HCT116 (cell line): Measurements from ENCODE around the gene TFCP2. TPM values are rescaled to one million over a fixed set of nuclear protein-coding genes. Genes with fewer than 3 reads are reported as not detected.

Source experiments
- ATAC-seq: fragments of 200-7000 bp; cut with Tn5 transposase; 2 replicates; pipeline ENCODE4 v1.9.1; 2020; ENCODE audit warnings: mild to moderate bottlenecking, moderate library complexity
- BruUV-seq: library from RNA; stranded (reverse); fragments of 400-500 nt; replicated peaks from 2 replicates; lab custom pipeline; 2021; lab: Mats Ljungman, UMichigan
- CTCF ChIA-PET: fragments of 300-600 bp; sonication (Branson Sonifier 250); formaldehyde crosslinking; loops from one replicate; lab custom pipeline; 2021; ENCODE audit warnings: antibody characterized with exemption; lab: Charles Lee
- POLR2A ChIA-PET: fragments of 300-600, 350-600 bp; sonication (Branson Sonifier 250); formaldehyde crosslinking; loops from one replicate; lab custom pipeline; 2021; ENCODE audit warnings: antibody characterized with exemption; lab: Charles Lee
- RAD21 ChIA-PET, 2 experiments: fragments of 300-600 bp; sonication (Branson Sonifier 250); formaldehyde crosslinking; loops; one replicate each; lab custom pipeline; 2023; ENCODE audit warnings: low total read pairs in 2 of 2; ENCODE audit not compliant: uncharacterized antibody in 2 of 2, unreplicated experiment in 2 of 2, low non-redundant PET in 1 of 2; lab: Charles Lee
- DNase-seq: peaks from one replicate; pipeline ENCODE4 v3.0.0-alpha.2; 2010; ENCODE audit warnings: low read depth, low spot score
- H2AFZ ChIP-seq: fragments of 200-600 bp; shearing (Covaris generic), sonication (generic); 2 replicates; pipeline ENCODE4 v1.6.1; 2017; ENCODE audit warnings: low read depth, mixed run types, mixed read lengths, antibody characterized with exemption, low read length; ENCODE audit not compliant: poor library complexity, severe bottlenecking
- H3K27ac ChIP-seq: 2 replicates; pipeline ENCODE4 v1.5.1; 2012; ENCODE audit warnings: low read depth, low read length
- H3K27me3 ChIP-seq: fragments of 200-600 bp; sonication (generic); 2 replicates; pipeline ENCODE4 v1.6.1; 2016; ENCODE audit warnings: mixed run types, low read length, mixed read lengths; ENCODE audit not compliant: insufficient read depth
- H3K36me3 ChIP-seq, 2 experiments: fragments of 200-500 bp in 1 of 2; fragments of 200-600 bp in 1 of 2; sonication (Bioruptor generic) in 1 of 2; sonication (generic) in 1 of 2; 2 replicates each; pipeline versions ENCODE4 v1.5.1 to v1.6.1; 2014 to 2016; ENCODE audit warnings: low read length in 2 of 2, inconsistent platforms in 1 of 2, mixed read lengths in 1 of 2, mixed run types in 1 of 2; ENCODE audit not compliant: insufficient read depth in 2 of 2, control insufficient read depth in 1 of 2
- H3K4me1 ChIP-seq, 2 experiments: fragments of 200-600 bp in 1 of 2; sonication (generic) in 1 of 2; 2 replicates each; pipeline versions ENCODE4 v1.5.1 to v1.6.1; 2012 to 2017; ENCODE audit warnings: low read length in 2 of 2, inconsistent platforms in 1 of 2, mild to moderate bottlenecking in 1 of 2, mixed read lengths in 1 of 2, mixed run types in 1 of 2, moderate library complexity in 1 of 2; ENCODE audit not compliant: insufficient read depth in 2 of 2, control insufficient read depth in 1 of 2
- H3K4me2 ChIP-seq: fragments of 200-600 bp; sonication (generic); 2 replicates; pipeline ENCODE4 v1.6.1; 2017; ENCODE audit warnings: mixed run types, low read length, mixed read lengths
- H3K4me3 ChIP-seq, 2 experiments: fragments of 200-600 bp in 1 of 2; sonication (generic) in 1 of 2; replicated peaks in 1 of 2; 2 replicates each; pipeline ENCODE4 v1.5.1; 2011 to 2016; ENCODE audit warnings: low read length in 2 of 2, control low read depth in 1 of 2, low read depth in 1 of 2, mild to moderate bottlenecking in 1 of 2, mixed read lengths in 1 of 2, mixed run types in 1 of 2
- H3K79me2 ChIP-seq: fragments of 200-600 bp; sonication (generic); 2 replicates; pipeline ENCODE4 v1.6.1; 2017; ENCODE audit warnings: mild to moderate bottlenecking, mixed run types, low read length, moderate library complexity, mixed read lengths; ENCODE audit not compliant: insufficient read depth
- H3K9ac ChIP-seq: fragments of 200-600 bp; sonication (generic); 2 replicates; pipeline ENCODE4 v1.6.1; 2016; ENCODE audit warnings: low read length, mixed read lengths
- H3K9me2 ChIP-seq: fragments of 200-600 bp; sonication (generic), shearing (Covaris generic); 2 replicates; pipeline ENCODE4 v1.6.1; 2017; ENCODE audit warnings: mixed run types, mild to moderate bottlenecking, moderate library complexity; ENCODE audit not compliant: insufficient read depth
- H3K9me3 ChIP-seq, 2 experiments: fragments of 200-500 bp in 1 of 2; fragments of 200-600 bp in 1 of 2; sonication (Bioruptor generic) in 1 of 2; sonication (generic) in 1 of 2; 2 replicates each; pipeline ENCODE4 v1.6.1; 2014 to 2017; ENCODE audit warnings: low read length in 2 of 2, mixed read lengths in 2 of 2, inconsistent platforms in 1 of 2, low read depth in 1 of 2, mild to moderate bottlenecking in 1 of 2, mixed run types in 1 of 2, moderate library complexity in 1 of 2; ENCODE audit not compliant: control insufficient read depth in 1 of 2, insufficient read depth in 1 of 2
- H4K20me1 ChIP-seq: fragments of 200-600 bp; sonication (generic), shearing (Covaris generic); 2 replicates; pipeline ENCODE4 v1.6.1; 2017; ENCODE audit warnings: mixed run types, mild to moderate bottlenecking, moderate library complexity; ENCODE audit not compliant: insufficient read depth
- CEBPB ChIP-seq: IDR thresholded peaks from 2 replicates; pipeline ENCODE4 v1.6.1; 2012; ENCODE audit warnings: low read depth
- ELF1 ChIP-seq: IDR thresholded peaks from 2 replicates; pipeline ENCODE4 v1.6.1; 2012; ENCODE audit warnings: low read depth, borderline replicate concordance
- EZH2phosphoT487 ChIP-seq: fragments of 200-600 bp; IDR thresholded peaks from 2 replicates; pipeline ENCODE4 v1.6.1; 2018; ENCODE audit warnings: antibody characterized with exemption, borderline replicate concordance
- FOSL1 ChIP-seq: IDR thresholded peaks from 2 replicates; pipeline ENCODE4 v1.6.1; 2012; ENCODE audit warnings: low read depth
- JUND ChIP-seq: IDR thresholded peaks from 2 replicates; pipeline ENCODE4 v1.6.1; 2012
- RAD21 ChIP-seq: IDR thresholded peaks from 2 replicates; pipeline ENCODE4 v1.6.1; 2012; ENCODE audit warnings: low read depth, mild to moderate bottlenecking
- SIN3A ChIP-seq: IDR thresholded peaks from 2 replicates; pipeline ENCODE4 v1.6.1; 2012; ENCODE audit warnings: low read depth
- SRF ChIP-seq: IDR thresholded peaks from 2 replicates; pipeline ENCODE4 v1.6.1; 2012; ENCODE audit warnings: low read depth
- TCF7L2 ChIP-seq: IDR thresholded peaks from 2 replicates; pipeline ENCODE4 v1.7.0; 2011; ENCODE audit warnings: borderline replicate concordance, inconsistent platforms; ENCODE audit not compliant: insufficient read depth, insufficient read length; ENCODE audit errors: extremely low read depth
- ZFX ChIP-seq: fragments of 450-650 bp; IDR thresholded peaks from 2 replicates; pipeline ENCODE4 v1.6.1; 2017
- ZNF274 ChIP-seq: fragments of 200-500 bp; sonication (Bioruptor generic); IDR thresholded peaks from 2 replicates; pipeline ENCODE4 v1.6.1; 2014; ENCODE audit warnings: mild to moderate bottlenecking, low read depth, low read length, inconsistent platforms
- intact Hi-C: fragments of 100-400 bp; cut with micrococcal nuclease; formaldehyde crosslinking; loops from 2 replicates; pipeline ENCODE4 v1.10.0; 2022
- total RNA-seq: library from RNA; stranded (reverse); gene quantifications from one replicate; pipeline ENCODE4 v1.2.1, GENCODE V29; 2021; ENCODE audit not compliant: unreplicated experiment
- TF ChIP-seq, protein P1 (sequence below): IDR thresholded peaks from 2 replicates; pipeline ENCODE4 v1.6.1; 2011; ENCODE audit warnings: mild to moderate bottlenecking, low read length, moderate library complexity; ENCODE audit not compliant: insufficient replicate concordance; ENCODE audit errors: extremely low read depth
- TF ChIP-seq, protein P2 (sequence below): IDR thresholded peaks from 2 replicates; pipeline ENCODE4 v1.6.1; 2012
- TF ChIP-seq, protein P3 (sequence below): IDR thresholded peaks from 2 replicates; pipeline ENCODE4 v1.6.1; 2012
- TF ChIP-seq, protein P4 (sequence below), 3 experiments: fragments of 200-600 bp in 1 of 3; sonication (generic) in 1 of 3; IDR thresholded peaks in 2 of 3; conservative IDR thresholded peaks in 1 of 3; 2 replicates each; pipeline ENCODE4 v1.5.1; 2012 to 2017; ENCODE audit warnings: low read depth in 2 of 3, low read length in 2 of 3, antibody characterized with exemption in 1 of 3, borderline replicate concordance in 1 of 3, control low read depth in 1 of 3, mild to moderate bottlenecking in 1 of 3, mixed read lengths in 1 of 3, mixed run types in 1 of 3, moderate library complexity in 1 of 3; ENCODE audit not compliant: insufficient read depth in 1 of 3

The TFCP2 gene
- total RNA-seq, 1 experiment from 2014 or later, result 31.6 TPM

DNA sequence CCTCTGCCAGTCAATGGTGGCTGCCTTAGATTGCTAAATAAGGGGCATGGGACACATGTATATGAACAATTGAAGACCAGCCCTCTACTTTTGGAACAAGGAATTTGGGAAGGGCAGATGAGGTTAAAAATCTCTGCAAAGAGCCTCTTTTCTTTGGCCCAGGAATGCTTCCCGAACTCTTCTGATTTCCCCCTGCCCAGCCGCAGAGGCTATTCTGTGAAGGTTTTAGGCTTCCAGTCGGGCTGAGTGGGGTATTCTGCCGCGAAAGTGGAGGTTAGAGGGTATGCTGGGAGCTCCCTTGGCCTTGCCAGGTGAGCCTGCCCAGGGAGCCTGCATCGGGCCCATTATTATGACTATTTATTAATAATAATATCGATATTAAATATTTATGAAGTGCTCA is 43.7 kb upstream of the TFCP2 start:
- H4K20me1 ChIP-seq, result no peaks in the 10 kb centered on the region
- POLR2A ChIA-PET, result interaction anchor here (1.4 to 2.4 kb wide), 2 partner anchors 10 to 22 kb away, joined by 4 to 14 read pairs; partner anchors contain the start of gene DAZAP2
- TF ChIP-seq RAD21 (no peak), ZFX (no peak), SIN3A (no peak), JUND (no peak), FOSL1 (no peak)
- TF ChIP-seq, protein P1, sequence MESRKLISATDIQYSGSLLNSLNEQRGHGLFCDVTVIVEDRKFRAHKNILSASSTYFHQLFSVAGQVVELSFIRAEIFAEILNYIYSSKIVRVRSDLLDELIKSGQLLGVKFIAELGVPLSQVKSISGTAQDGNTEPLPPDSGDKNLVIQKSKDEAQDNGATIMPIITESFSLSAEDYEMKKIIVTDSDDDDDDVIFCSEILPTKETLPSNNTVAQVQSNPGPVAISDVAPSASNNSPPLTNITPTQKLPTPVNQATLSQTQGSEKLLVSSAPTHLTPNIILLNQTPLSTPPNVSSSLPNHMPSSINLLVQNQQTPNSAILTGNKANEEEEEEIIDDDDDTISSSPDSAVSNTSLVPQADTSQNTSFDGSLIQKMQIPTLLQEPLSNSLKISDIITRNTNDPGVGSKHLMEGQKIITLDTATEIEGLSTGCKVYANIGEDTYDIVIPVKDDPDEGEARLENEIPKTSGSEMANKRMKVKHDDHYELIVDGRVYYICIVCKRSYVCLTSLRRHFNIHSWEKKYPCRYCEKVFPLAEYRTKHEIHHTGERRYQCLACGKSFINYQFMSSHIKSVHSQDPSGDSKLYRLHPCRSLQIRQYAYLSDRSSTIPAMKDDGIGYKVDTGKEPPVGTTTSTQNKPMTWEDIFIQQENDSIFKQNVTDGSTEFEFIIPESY, result no peak
- TF ChIP-seq, all 23 proteins: peak for 0
- H3K79me2 ChIP-seq, result no peaks in the 10 kb centered on the region
- no peaks in the 10 kb centered on the region for H3K9me2 ChIP-seq
- no peak overlapping the region for H3K9ac ChIP-seq
- intact Hi-C loops, result loop anchor here (2.0 to 10.0 kb wide), 2 partner anchors 44 to 132 kb away; partner anchors contain the start of genes CSRNP2 and TFCP2
- BruUV-seq, result no TSS peak
- DNase-seq (no peak), ATAC-seq (no peak)
- H2AFZ ChIP-seq, result no peak overlapping the region
- H3K36me3 ChIP-seq, result no peaks in the 10 kb centered on the region
- H3K27me3 ChIP-seq, result no peaks in the 10 kb centered on the region
- peak overlapping the region; percentile 62 to 64 for H3K4me3 ChIP-seq
- no peaks in the 10 kb centered on the region for H3K9me3 ChIP-seq
- H3K27ac ChIP-seq, result no peak overlapping the region
- ChIA-PET RAD21 (interaction anchor here in 1 of 2 experiments (1.3 kb wide), 1 partner anchor 125 kb away, joined by 5 read pairs; no protein-coding TSS in a partner anchor), CTCF (interaction anchor here (1.9 kb wide), 1 partner anchor 22 kb away, joined by 10 read pairs; the partner anchor contains the start of gene DAZAP2)
- peak overlapping the region; percentile 90 for H3K4me2 ChIP-seq
- peaks cover 6 to 24% of the 10 kb centered on the region in 2 experiments; a peak in 3 of 4 replicates for H3K4me1 ChIP-seq

DNA sequence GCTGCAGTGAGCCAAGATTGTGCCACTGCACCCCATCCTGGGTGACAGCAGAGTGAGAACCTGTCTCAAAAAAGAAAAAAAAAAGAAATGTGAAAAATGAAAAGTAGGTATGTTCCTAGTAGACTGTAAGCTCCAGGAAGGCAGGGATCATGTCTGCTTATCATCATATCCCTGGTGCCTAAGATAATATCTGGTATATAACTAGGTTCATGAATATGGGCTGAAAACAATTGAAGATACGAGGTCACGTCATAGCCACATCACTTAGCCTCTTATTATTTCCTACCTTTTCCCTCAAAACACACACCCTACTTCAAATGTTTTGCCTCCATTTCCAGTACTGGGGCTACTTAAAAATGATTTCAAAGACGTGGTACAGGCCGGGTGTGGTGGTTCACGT is 42.0 kb upstream of the TFCP2 start:
- DNase-seq (no peak), ATAC-seq (no peak)
- H3K9me2 ChIP-seq, result no peaks in the 10 kb centered on the region
- H3K27me3 ChIP-seq, result no peaks in the 10 kb centered on the region
- H3K9ac ChIP-seq, result no peak overlapping the region
- BruUV-seq, result no TSS peak
- H3K36me3 ChIP-seq, result no peaks in the 10 kb centered on the region
- no peaks in the 10 kb centered on the region for H3K9me3 ChIP-seq
- H3K4me3 ChIP-seq, result no peak overlapping the region
- peaks cover 6 to 24% of the 10 kb centered on the region in 2 experiments; a peak in 3 of 4 replicates for H3K4me1 ChIP-seq
- ChIA-PET CTCF (no interaction called here), RAD21 (no interaction called here), POLR2A (no interaction called here)
- H3K4me2 ChIP-seq, result no peak overlapping the region
- intact Hi-C loops, result loop anchor here (10.0 kb wide), 1 partner anchor 130 kb away; the partner anchor contains the start of gene CSRNP2
- no peaks in the 10 kb centered on the region for H4K20me1 ChIP-seq
- H3K79me2 ChIP-seq, result no peaks in the 10 kb centered on the region
- H3K27ac ChIP-seq, result no peak overlapping the region
- no peak overlapping the region for H2AFZ ChIP-seq
- TF ChIP-seq TCF7L2, result no peak
- no peak for TF ChIP-seq EZH2phosphoT487
- TF ChIP-seq, protein P2, sequence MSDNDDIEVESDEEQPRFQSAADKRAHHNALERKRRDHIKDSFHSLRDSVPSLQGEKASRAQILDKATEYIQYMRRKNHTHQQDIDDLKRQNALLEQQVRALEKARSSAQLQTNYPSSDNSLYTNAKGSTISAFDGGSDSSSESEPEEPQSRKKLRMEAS, result no peak
- TF ChIP-seq, protein P3, sequence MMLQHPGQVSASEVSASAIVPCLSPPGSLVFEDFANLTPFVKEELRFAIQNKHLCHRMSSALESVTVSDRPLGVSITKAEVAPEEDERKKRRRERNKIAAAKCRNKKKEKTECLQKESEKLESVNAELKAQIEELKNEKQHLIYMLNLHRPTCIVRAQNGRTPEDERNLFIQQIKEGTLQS, result no peak
- TF ChIP-seq ZNF274, result no peak
- no peak for TF ChIP-seq ZFX
- no peak for TF ChIP-seq SRF
- TF ChIP-seq, protein P4, sequence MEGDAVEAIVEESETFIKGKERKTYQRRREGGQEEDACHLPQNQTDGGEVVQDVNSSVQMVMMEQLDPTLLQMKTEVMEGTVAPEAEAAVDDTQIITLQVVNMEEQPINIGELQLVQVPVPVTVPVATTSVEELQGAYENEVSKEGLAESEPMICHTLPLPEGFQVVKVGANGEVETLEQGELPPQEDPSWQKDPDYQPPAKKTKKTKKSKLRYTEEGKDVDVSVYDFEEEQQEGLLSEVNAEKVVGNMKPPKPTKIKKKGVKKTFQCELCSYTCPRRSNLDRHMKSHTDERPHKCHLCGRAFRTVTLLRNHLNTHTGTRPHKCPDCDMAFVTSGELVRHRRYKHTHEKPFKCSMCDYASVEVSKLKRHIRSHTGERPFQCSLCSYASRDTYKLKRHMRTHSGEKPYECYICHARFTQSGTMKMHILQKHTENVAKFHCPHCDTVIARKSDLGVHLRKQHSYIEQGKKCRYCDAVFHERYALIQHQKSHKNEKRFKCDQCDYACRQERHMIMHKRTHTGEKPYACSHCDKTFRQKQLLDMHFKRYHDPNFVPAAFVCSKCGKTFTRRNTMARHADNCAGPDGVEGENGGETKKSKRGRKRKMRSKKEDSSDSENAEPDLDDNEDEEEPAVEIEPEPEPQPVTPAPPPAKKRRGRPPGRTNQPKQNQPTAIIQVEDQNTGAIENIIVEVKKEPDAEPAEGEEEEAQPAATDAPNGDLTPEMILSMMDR (IDR thresholded peaks at IDR 0.05 in 2 of 3, conservative IDR thresholded peaks at IDR 0.05 in 1 of 3; ENCODE audit: borderline replicate concordance in 1 of 3, insufficient read depth in 1 of 3, low read depth in 2 of 3, low read length in 2 of 3), result no peak
- TF ChIP-seq CEBPB, result no peak
- TF ChIP-seq ELF1, result no peak
